HG03342 (cell line): ENCODE results near the gene MTMR2.
"Not testable (repeated sequence)": the region's sequence is repeated elsewhere in the genome, so short reads cannot be mapped to it uniquely, and the experiment has no call there.

Source experiments
- ATAC-seq: cut with Tn5 transposase; IDR thresholded peaks from one replicate; pipeline ENCODE4 v1.9.1; 2021; ENCODE audit warnings: mild to moderate bottlenecking, moderate library complexity; ENCODE audit not compliant: unreplicated experiment

The MTMR2 gene

DNA sequence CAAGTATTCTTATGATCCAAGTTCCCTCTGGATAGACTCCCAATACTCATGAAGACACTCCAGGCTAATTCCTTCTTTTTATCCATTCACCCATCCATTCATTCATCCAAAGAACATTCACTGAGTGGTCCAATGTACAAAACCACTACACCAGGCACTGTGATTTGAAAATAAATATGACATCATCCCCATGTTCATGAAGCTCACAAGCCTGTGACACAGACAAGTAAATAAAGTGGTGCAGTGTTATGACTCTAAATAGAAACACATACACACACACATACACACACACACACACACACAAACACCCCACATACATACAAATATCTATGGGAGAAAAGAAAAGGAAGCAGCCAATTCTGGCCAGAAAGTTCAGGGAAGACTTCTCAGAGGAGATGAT lies 35.5 kb downstream of the MTMR2 start:
- no peak for ATAC-seq

DNA sequence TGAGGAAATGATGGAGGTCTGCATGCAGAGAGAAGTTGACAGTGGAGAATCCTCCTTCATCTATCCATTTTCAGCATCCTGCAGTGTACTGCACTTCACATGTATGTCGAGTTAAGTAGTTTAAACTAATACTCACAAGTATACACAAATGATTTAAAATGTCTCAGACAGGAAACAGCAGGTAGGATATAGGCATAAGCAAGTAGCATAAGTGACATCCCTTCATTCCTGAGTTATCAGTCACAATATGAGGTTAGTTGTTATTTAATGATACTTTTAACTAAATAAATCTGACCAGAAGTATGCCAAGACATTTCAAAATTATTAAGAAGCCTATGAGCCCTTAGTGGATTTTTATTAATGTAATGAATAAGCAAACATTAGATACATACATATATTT lies 37.4 kb downstream of the MTMR2 start:
- ATAC-seq = no peak

DNA sequence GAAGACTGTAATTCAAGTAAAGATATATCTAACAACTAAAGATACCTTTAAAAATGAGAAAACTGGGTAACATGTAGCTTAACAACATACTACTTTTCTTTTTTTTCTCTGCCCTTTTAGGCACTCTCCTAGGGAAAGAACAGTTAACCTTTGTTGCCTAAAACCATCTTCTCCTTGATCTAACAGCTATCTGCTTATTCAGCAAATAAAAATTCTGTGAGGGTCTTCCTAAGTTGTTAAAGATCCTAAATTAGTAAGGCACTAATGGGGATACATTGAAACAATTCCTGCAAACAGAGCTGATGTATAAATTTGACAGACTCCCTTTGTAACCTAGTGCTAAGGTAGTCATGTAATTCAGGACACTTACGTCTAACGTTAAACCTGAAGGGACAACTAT lies 39.1 kb downstream of the MTMR2 start:
- no peak for ATAC-seq

DNA sequence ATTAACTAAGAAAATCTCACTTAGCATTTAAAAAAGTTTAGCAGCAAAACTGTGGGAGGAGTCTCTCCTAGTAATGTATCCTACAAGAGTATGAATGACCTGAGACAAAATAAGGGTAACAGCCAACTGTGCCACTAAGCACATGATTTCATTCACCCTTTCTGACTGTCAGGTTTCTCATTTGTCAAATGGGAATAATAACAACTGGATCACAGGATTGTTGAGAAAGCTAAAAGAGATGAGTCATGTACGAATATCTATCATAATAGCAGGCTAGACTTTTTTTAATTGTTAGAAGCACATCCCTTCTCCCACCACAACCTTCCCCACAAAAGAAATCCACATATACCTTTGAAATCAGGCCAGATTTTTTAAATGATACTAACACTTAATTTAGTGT lies 39.5 kb downstream of the MTMR2 start:
- no peak for ATAC-seq

DNA sequence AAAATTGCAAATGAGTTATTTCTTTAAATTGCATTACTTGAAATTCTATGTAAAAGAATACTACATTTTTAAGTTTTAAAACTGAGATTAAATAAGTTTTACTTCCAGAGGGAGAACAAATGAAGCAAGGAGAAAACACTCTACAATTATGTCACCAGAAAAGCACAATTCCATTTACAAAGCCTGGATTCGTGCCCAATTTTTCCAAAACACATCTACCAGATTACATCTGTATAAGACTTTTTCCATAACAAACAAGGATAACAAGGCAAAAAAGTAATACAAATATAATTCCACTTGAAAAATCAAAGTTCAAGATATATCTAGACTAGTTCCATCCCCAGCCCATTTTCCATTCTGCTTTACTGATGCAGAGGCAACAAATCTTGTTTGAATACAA lies 40.5 kb downstream of the MTMR2 start:
- no peak for ATAC-seq

DNA sequence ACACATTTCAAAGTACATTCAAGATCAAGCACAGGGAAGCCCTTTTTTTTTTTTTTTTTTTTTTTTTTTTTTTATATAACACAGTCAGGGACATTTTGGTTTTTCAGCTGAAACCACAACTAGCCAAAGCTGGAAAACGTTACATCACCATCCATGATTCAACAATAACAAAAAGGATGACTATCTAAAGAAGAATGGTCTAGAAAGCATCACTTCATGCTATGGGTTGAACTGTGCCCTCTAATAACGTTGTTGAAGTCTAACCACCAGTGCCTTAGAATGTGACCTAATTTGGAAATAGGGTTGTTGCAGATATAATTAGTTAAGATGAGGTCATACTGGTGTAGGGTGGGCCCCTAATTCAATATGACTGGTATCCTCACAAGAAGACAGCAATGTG lies 46.6 kb downstream of the MTMR2 start:
- ATAC-seq = no peak

DNA sequence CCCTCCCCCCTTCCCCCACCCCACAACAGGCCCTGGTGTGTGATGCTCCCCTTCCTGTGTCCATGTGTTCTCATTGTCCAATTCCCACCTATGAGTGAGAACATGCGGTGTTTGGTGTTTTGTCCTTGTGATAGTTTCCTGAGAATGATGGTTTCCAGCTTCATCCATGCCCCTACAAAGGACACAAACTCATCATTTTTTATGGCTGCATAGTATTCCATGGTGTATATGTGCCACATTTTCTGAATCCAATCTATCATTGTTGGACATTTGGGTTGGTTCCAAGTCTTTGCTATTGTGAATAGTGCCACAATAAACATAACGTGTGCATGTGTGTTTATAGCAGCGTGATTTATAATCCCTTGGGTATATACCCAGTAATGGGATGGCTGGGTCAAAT lies 53.0 kb downstream of the MTMR2 start:
- not testable (repeated sequence) for ATAC-seq

DNA sequence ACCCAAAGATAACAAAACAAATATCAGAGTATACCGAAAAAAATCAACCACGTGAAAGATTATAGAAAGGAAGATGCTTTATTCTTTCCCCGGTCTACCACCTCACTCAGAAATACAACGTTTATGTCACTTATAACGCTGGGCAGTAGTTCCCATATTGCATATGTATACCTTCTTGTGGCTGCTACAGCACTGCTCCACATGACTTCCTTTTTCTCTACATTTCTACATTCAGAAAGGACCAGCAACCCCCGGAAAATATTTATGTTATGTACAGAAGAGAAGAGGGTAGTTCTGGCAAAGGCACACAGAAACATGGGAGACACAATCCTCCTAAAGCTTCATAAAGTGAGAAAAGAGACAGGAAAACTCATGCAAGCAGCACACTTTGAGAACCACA lies 56.8 kb downstream of the MTMR2 start:
- ATAC-seq = no peak

DNA sequence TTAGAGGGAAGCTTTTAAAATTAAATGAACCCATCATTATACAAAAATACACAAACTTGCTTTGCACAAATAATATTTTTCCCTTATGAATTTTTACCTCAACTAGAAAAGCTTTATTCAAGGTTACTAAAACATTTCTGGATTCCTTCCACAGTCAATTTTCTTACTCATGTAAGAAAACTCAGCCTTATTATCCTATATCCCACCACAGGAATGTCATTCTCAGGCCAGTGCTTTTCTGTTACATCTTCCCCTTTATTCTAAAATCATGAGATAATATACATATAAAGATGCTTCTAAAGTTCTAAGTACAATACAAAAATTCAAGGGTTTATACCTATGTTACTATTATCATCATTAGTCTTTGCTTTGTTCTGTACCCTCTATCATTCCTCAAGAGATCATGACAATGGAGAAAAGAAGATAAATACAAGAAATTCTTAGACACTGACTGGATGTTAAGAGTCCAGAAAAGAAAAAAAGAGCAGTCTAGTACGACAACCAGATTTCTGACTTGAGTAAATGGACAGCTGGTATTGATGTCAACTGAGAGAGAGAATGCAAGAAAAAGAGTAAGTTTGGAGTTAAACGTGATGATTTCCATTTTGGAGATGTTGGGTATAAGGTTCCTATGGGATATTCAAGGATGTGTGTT lies 60.3 kb downstream of the MTMR2 start:
- no peak for ATAC-seq

DNA sequence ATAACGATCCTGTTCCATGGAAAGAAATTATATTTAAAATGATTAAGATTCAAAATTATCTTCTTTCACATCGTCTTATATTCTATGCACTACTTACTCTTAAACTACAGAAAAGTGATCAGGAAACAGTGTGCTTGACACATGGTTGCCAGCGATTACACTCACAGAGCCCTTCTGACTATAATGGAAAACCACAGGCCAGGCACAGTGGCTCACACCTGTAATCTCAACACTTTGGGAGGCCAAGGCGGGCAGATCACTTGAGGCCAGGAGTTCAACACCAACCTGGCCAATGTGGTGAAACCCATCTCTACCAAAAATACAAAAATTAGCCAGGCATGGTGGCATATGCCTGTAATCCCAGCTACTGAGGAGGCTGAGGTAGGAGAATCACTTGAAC lies 63.9 kb downstream of the MTMR2 start:
- not testable (repeated sequence) for ATAC-seq

DNA sequence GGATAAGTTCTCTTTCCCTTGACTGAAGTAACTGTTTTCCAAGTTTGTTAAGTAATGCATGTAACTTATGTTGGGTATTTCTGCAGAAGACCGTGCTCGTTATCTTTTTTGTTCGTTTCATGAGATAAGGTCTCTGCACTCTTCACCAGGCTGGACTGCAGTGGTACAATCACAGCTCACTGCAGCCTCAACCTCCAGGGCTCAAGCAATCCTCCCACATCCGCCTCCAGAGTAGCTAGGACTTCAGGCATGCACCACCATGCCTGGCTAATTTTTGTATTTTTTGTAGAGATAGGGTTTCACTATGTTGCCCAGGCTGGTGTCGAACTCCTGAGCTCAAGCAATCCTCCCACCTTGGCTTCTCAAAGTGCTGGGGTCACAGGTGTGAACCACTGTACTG lies 69.5 kb downstream of the MTMR2 start:
- ATAC-seq = not testable (repeated sequence)

DNA sequence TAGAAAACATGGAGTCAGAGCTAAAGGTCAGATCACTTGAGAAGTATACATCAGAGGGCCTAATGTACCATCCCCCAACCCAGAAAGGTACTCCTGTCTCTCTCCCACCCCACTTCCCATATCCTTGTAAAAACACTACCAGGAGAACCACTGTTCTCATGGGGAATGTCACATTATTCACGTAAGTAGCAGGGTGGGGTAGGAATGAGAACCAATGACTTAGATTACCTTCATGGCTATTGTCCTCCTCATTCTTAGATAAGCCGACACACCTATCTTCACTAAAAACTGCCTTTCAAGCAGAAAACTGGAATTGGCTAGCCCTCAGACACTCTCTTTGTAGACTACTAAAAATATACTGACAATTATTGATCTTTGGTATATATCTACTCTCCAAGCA lies 70.0 kb downstream of the MTMR2 start:
- no peak for ATAC-seq

DNA sequence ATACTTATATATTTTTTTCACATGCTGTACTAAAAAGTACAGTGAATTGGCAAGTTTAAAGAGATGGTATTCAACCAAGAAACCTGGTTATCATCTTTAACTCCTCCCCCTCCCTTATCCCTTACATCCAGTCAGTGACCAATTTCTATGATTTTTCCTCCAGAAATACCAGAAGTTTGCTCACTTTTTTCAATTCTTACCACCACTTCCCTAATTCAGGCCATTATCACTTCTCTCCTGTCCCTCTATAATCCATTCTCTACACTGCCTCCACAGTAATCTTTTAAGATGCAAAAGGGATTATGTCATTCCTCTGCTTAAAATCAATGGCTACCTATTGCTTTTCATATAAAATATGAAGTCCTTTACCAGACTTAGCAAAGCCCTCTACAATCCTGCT lies 70.8 kb downstream of the MTMR2 start:
- ATAC-seq = no peak

DNA sequence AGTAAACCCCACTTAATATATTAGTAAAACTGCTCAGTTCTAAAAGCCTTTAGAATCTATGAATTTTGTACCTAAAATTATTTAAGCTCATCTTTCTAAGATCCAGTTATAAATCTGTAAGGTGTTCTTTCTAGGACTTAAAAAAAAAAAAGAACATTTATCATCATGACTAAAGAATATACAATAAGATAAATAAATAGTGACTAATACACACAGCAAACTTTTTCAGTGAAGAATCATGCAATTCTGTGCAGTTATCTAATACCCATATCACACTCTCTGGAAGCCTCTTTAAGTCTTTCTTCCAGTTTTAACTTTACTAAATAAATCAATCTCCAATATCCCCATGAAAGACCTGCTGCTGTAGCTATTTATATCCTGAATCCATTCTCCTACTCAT lies 73.8 kb downstream of the MTMR2 start:
- ATAC-seq = no peak

DNA sequence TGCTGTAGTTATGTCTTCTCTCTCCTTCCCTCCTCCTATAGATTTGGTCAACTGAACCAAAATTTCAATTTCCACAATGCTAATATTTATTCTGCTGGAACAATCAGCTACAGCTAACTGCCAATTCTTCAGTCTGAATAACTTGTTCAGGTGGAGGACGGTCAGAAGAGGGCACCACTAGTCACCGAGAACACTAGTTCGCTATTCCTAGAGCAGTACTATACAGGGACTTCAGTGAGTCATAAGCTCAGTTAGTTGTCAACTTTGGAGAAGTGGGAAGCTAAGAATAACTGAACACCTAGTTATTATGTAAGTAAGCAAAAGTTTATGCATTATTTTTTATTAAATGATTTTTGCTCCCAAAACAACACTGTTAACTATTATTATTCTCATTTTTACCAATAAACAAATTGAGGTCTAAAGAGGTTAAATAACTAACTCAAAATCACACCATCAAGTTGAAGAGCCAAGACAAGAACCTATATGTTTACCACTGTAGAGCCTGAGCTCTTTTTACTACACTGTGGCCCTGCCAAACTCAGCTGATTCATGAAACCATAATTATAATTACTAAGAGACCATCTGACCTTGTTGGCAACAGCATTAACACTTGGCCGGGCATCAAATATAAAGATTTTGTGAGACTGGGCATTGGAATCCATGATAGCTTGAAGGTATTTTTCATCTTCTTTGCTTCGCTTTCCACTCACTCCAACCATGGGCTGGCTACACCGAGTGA lies 74.7 kb downstream of the MTMR2 start:
- peak; percentile 61 for ATAC-seq

DNA sequence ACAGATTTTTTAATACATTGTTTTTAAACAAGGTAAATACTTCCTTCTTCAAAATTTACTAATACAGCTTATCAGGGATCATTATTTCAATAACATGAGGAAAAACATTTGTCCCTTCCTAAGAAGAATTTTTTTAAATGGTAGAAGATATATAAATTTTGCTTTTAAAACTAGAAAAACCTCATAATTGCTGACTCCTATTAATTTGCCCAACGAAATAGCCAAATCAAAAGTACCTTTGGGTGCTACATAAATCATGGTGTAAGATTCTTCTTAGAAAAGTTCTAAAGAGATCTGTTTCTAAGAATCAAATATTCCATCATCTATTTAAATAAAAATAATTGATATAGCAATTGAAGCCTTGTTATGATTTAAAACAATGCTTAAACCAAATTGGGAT lies 78.7 kb downstream of the MTMR2 start:
- no peak for ATAC-seq

DNA sequence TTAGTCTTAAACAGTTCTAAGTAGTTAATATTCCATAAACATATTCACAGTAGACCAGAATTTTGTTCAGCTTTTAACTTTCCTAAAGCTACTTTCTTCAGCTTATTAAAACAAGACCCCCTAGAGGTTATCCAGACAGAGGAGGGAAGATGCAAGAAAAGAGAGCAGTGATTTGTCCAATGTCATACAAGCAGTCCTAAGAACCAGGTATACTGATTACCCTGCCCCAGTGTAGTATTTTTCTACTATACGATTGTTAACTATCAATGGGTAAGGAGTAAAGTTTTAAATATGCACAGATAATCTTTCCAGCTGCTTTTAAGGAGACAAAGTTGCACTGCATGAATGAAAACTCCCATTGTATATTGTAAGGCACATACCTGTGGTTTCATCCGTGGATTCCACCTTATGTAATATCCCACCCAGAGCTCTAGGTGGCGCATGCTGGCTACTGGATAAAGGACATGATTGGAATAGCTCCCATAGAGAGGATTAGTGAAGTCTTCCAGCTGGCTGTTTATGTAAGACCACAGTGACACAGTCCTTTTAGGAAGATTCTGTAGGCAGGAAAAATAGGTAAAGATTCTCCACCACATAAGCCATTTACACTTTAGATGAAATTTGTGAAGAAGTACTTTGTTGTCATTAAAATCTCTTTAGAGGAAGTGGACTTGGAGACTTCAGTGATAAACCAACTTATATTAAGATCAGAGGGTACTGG lies 88.0 kb downstream of the MTMR2 start:
- peak; percentile 91 for ATAC-seq

DNA sequence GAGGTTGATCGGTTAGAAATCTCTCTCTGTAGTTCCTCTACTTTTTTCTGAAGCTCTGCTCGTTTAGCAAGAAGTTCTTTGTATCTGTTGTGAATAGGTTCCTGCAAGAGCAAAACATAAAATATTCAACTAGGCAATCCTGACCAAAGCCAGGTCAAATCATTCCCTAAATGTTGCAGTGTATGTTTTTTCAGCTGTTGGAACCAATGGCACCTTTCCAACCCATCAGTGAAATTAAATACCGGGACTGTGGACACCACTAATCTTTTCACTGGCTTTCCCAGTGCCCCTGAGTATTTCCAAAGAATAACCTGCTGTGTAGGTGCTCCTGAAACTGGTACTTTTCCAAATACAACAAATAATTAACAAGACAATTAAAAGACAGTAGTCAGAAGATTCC lies 88.6 kb downstream of the MTMR2 start:
- no peak for ATAC-seq

DNA sequence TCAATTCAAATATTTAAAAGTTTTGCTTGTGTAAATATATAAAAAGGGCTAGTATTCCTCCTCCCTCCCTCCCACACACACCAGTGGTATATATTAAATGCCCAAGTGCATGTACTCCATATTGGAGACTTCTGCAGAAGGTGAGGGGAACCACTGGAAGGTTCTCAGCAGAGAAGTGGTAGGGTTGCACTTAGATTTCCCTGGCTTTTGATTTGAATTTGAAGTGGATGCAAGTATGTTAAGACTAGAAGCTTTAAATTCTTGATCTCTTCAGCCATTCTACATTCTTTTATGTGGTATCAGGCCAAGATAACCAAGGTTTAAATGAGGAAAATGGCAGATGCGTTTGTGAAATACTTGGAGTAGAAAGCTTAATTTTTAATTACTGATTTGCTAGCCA lies 90.5 kb downstream of the MTMR2 start:
- no peak for ATAC-seq

DNA sequence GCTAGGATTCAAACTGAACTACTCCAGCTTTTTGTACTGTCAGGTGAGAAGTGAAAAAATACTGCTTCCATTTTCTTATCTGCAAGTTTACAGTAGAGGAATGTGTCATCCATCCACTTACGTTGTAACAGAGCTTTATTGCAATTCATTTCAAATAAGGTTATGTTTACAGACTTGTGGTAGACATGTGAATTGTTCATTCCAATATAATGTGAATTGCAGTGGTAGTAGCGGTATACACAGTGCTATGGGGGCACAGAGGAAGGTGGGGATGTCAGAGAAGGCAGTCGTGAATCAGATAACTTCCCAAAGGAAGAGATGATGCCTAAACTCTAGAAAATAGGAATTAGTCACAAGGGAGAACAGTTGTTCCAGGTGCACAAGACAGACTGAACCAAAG lies 91.1 kb downstream of the MTMR2 start:
- ATAC-seq = no peak

DNA sequence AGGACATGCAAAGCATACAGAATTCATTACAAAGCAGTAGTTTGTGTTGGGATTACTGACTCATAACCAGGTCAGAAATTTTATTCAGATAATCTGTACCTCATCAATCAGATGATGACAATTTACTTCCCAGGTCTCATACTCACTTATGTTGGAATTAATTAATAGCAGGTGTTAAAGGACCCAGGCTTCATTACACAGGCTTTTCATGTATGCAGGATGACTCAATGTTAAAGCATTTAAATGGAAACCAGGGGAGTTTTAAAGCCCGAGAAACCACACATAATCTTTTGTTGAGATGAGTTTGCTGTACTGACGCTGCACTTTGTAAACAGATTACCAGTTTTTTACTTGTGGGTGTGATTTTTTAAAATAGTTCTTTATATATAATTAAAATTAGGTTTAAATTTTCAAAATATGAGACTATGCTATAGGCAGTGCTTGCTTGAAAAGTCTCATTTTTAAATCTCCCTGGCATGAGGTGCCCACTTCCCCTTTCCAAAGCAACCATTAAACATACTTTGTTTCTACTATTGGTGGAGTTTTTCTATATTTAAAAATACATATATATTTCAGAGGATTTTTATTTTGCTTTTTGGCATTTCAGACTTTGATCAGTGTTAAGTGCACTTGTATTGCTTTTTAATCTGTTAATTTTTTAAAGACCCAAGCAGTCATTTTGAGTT lies 92.6 kb downstream of the MTMR2 start:
- no peak for ATAC-seq
